Fibroblast of pulmonary artery (primary cell): ENCODE data around the gene KDM4C.

Source experiments
- DNase-seq: peaks from one replicate; pipeline ENCODE4 v3.0.0-alpha.2; 2010; ENCODE audit warnings: low read depth
- H3K4me3 ChIP-seq: replicated peaks from 2 replicates; pipeline ENCODE4 v1.5.1; 2011; ENCODE audit warnings: low read depth, mild to moderate bottlenecking, control low read depth, low read length, moderate library complexity
- CTCF ChIP-seq: IDR thresholded peaks from 2 replicates; pipeline ENCODE4 v1.5.1; 2011; ENCODE audit warnings: mild to moderate bottlenecking, control low read depth, low read length, inconsistent platforms; ENCODE audit errors: missing control alignments

The KDM4C gene

GRCh38 chr9:7164440-7165330 lies 406.9 kb downstream of the KDM4C start:
- no peak overlapping the region for H3K4me3 ChIP-seq
- no peak for DNase-seq
- no peak for TF ChIP-seq CTCF

- no peak for DNase-seq
- TF ChIP-seq CTCF: no peak
- H3K4me3 ChIP-seq: no peak overlapping the region
These were observed 407.7 kb downstream of the KDM4C start for GRCh38 chr9:7165331-7165975.

- TF ChIP-seq CTCF: no peak
These were observed 408.3 kb downstream of the KDM4C start for GRCh38 chr9:7166074-7166473.

GRCh38 chr9:7169717-7170389 lies 412.1 kb downstream of the KDM4C start:
- DNase-seq: peak; percentile 46
- no peak for TF ChIP-seq CTCF

More at GRCh38 chr9:7166074-7166473, 408.3 kb downstream of the KDM4C start:
- no peak overlapping the region for H3K4me3 ChIP-seq
- DNase-seq: no peak

GRCh38 chr9:7171396-7172153 lies 413.8 kb downstream of the KDM4C start:
- TF ChIP-seq CTCF: no peak
- DNase-seq: no peak
- no peak overlapping the region for H3K4me3 ChIP-seq

More at GRCh38 chr9:7169717-7170389, 412.1 kb downstream of the KDM4C start:
- no peak overlapping the region for H3K4me3 ChIP-seq

GRCh38 chr9:7172154-7173115 lies 414.7 kb downstream of the KDM4C start:
- DNase-seq: peak; percentile 18
- no peak overlapping the region for H3K4me3 ChIP-seq
- TF ChIP-seq CTCF: no peak
